ENCODE data around the gene DPH3.

- TF ChIP-seq EZH2phosphoT487 (IDR thresholded peaks at IDR 0.05; ENCODE audit: low read depth, severe bottlenecking, unreplicated experiment): no peak
- TF ChIP-seq, protein P1, sequence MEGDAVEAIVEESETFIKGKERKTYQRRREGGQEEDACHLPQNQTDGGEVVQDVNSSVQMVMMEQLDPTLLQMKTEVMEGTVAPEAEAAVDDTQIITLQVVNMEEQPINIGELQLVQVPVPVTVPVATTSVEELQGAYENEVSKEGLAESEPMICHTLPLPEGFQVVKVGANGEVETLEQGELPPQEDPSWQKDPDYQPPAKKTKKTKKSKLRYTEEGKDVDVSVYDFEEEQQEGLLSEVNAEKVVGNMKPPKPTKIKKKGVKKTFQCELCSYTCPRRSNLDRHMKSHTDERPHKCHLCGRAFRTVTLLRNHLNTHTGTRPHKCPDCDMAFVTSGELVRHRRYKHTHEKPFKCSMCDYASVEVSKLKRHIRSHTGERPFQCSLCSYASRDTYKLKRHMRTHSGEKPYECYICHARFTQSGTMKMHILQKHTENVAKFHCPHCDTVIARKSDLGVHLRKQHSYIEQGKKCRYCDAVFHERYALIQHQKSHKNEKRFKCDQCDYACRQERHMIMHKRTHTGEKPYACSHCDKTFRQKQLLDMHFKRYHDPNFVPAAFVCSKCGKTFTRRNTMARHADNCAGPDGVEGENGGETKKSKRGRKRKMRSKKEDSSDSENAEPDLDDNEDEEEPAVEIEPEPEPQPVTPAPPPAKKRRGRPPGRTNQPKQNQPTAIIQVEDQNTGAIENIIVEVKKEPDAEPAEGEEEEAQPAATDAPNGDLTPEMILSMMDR (IDR thresholded peaks at IDR 0.05; ENCODE audit: poor library complexity): no peak
Measured at GRCh38 chr3:16302082-16302631, 37.4 kb upstream of the DPH3 start.
